Ureter (tissue), 1 donor: ENCODE measurements around the gene SPATA33. TPM values are rescaled to one million over a fixed set of nuclear protein-coding genes. Genes with fewer than 3 reads are reported as not detected.
"Not testable (repeated sequence)": the region's sequence is repeated elsewhere in the genome, so short reads cannot be mapped to it uniquely, and the experiment has no call there.

Experiments
- DNase-seq: peaks from one replicate; pipeline ENCODE4 v3.0.0-alpha.2; 2020; ENCODE audit warnings: low spot score
- total RNA-seq: library from RNA; stranded (reverse); gene quantifications from one replicate; pipeline ENCODE4 v1.2.4, GENCODE V29; 2023
- donor health status: DM: yes; HTN: yes; CAD: no.

SPATA33 gene
- total RNA-seq, 1 donor from 2014 or later = 7.4 TPM

DNA sequence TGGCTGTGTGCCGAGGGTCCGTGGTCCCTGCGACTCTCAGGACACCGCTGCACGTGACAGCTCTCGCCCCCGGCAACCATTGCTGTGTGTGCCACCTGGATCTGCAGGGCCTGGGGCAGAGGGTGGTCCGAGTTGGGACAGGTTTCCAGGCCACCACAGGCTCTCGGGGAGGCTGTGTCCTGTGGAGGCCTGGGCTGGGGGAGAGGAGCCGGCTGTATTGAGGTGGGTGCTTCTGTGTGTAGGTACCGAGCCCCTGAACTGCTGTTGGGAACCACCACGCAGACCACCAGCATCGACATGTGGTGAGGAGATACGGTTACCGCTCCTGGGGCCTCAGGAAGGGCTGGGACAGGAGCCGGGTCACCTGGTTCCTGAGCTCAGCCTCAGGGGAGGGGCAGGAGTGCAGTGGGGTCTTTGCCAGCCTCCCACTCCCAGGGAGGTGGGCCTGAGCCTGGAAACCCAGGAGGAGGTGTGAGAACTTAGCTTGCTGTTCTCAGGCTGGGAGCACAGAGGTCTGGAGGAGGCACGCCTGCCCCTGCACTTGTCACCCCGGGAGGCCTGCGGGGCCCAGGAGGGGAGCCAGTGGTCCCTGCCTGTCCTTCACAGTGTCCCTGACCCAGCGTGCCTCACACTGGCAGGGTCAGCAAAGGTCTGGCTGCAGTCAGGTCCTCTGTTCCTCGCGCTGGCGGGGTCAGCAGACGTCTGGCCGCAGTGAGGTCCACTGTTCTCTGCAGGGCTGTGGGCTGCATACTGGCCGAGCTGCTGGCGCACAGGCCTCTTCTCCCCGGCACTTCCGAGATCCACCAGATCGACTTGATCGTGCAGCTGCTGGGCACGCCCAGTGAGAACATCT lies 36.5 kb downstream of the SPATA33 start:
- DNase-seq = no peak

DNA sequence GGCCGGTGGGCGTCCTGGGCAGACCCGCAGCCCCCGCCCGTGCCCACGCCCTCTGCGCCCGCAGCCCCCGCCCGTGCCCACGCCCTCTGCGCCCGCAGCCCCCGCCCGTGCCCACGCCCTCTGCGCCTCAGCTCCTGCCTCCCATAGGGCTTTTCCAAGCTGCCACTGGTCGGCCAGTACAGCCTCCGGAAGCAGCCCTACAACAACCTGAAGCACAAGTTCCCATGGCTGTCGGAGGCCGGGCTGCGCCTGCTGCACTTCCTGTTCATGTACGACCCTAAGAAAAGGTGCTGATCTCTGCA lies 37.1 kb downstream of the SPATA33 start:
- DNase-seq = not testable (repeated sequence)

DNA sequence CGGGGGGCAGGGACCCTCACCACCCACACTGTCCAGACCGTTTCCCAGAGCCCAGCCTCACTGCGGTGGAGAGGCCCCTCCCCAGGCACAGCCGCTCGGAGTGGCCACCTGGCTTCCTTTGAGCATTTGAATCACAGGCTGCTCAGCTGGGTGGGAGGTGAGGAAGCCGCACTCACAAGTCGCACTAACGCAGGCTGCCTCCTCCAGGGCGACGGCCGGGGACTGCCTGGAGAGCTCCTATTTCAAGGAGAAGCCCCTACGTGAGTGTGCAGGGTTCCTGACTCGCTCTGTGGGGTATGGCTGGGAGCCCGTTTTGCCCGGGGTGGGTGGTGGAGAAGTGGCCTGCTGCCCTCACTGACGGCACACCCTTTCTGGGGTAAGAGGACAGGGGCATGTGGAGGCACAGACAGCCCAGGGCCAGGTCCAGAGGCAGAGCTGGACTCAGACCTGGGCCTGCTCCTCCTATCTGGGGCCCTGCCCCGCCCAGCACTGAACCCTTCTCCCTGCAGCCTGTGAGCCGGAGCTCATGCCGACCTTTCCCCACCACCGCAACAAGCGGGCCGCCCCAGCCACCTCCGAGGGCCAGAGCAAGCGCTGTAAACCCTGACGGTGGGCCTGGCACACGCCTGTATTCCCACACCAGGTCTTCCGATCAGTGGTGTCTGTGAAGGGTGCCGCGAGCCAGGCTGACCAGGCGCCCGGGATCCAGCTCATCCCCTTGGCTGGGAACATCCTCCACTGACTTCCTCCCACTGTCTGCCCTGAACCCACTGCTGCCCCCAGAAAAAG lies 37.6 kb downstream of the SPATA33 start:
- DNase-seq = no peak

DNA sequence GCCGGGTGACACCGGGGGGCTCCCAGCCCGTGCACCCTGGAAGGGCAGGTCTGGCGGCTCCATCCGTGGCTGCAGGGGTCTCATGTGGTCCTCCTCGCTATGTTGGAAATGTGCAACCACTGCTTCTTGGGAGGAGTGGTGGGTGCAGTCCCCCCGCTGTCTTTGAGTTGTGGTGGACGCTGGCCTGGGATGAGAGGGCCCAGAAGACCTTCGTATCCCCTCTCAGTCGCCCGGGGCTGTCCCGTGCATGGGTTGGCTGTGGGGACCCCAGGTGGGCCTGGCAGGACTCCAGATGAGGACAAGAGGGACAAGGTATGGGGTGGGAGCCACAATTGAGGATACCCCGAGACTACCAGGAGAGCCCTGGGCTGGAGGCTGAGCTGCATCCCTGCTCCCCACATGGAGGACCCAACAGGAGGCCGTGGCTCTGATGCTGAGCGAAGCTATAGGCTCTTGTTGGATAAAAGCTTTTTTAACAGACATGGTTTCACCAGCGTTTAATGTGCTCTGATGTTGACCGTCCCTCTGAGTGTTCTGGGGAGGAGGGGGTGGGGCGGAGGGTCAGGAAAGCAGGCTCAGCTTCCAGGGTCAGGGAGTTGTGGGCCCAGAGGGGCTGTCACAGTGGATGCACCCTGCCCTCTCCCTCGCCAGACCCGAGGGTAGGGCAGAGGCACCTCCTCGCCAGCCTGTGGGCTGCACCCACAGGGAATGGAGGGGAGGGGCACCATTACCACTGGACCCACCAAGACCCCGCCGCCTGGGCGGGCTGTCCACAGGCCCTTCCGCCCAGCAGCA lies 38.4 kb downstream of the SPATA33 start:
- no peak for DNase-seq

DNA sequence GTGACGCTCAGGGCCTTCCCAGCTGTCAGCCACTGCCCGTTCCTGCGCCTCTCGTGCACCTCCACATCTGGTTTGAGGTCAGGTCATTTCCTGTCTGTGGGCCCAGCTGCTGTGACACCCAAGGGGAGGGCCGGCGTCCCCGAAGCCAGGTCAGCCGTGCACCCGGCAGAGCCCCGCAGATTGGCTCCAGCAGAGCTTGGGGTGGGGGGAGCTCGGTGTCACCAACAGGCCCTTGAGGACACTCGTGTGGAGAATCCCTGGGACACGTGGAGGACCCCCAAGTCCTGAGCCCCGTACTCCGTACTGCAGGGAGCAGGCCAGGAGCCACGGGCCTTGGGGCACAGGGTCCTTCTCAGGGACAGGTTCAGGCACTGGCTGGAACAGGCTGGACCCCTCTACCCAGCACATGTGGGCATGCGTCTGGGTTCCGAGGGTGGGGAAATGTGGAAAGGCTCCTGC lies 39.1 kb downstream of the SPATA33 start:
- DNase-seq = no peak

DNA sequence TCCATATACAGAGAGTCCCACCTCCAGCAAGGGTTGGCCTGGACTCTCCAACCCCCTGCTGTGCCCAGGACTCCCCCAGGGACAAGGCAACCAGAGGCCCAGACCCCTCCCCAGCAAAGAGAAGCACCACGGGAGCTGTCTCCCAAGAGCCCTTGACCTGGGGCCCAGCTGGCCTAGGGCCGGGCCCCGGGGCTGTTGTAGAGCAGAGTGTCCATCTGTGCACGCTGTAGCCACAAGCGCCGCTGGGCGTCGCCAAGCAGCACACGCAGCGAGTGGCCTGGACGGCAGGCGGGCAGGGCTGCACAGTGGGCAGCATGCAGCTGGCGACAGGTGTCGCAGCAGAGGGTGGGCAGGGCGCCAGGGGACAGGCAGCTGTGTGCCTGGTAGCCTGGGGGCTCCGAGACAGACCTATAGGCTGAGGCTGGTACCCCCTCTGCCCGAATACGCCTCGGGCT lies 39.6 kb downstream of the SPATA33 start:
- DNase-seq = no peak

DNA sequence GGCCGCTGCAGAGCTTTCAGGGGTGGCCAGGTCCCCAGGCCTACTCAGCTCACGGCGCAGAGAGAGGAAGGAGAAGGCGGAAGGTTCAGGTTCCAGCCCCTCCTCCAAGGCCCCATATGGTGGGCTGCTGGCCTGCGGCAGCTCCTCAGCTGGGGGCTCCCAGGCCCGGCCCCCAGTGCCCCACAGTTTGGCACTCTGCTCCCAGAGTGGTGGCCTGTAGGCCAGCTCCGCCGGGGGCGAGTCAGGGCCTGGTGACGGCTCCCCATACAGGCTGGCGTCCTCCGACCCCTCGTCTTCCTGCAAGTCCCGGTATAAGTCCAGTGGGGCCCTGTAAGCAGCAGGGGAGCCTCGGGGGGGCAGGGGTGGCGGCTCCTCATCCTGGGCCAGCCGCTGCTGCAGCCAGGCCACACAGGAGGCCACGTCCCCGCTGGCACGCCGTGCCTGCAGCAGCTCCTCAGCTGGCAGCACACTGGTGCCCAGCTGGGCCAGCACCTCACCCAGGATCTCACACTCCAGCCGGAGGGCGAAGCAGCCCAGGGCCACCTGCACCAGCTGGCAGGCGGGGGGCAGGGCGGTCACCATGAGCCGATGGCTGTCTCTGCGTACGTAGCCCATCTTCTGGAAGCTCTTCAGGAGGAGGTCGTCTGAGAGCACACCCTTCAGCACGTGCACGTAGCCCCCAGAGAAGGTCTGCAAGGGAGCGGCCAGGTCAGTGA lies 40.1 kb downstream of the SPATA33 start:
- DNase-seq = no peak

DNA sequence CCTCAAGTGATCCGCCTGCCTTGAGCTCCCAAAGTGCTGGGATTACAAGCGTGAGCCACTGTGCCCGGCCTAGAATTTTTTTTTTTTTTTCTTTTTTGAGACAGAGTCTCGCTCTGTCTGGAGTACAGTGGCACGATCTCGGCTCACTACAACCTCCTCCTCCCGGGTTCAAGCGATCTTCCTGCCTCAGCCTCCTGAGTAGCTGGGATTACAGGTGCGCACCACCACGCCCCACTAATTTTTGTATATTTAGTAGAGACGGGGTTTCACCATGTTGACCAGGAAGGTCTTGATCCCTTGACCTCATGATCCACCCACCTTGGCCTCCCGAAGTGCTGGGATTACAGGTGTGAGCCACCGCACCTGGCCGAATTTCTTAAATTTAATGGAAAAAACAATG lies 41.1 kb downstream of the SPATA33 start:
- not testable (repeated sequence) for DNase-seq

DNA sequence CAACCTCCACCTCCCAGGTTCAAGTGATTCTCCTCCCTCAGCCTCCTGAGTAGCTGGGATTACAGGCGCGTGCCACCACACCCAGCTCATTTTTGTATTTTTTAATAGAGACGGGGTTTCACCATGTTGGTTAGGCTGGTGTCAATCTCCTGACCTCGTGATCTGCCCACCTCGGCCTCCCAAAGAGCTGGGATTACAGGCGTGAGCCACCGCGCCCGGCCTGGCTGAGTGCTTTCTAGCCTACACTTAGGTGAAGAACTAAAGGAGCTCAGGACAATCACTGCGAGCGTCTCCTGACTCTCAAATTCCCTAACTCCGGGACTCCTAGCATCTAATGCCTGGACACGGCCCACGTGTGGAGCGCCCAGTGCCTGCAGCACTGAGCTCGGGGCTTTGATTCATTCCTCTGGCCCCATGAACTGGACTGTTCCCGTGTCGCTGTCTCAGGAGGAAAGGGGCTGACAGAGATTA lies 42.0 kb downstream of the SPATA33 start:
- DNase-seq = not testable (repeated sequence)

DNA sequence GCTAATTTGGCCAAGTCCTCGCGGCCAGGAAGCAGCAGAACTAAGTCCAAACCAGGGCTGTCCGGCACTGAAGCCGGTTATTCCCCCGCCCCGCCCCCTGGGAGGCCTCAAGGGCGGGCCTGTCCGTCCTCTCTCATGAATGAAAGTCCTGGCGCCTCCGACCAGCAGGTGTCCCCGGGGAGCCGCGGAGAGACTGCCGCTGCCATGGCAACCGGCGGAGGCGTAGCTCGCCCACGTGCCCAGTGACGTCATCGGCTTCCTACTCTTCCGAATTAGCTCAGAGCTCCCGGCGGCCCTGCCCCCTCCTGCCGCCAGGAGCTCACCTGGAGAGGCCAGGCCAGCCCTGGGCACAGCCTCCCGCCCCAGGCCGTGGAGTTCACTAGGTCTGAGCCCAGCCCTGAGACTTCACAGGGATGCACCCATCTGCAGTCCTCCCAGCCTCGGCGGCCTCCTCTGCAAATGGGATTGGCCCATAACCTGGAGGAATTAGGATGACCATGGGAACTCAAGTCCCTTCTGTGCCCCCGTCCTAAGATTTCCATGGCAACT lies 42.5 kb downstream of the SPATA33 start:
- peak; percentile 100 for DNase-seq

DNA sequence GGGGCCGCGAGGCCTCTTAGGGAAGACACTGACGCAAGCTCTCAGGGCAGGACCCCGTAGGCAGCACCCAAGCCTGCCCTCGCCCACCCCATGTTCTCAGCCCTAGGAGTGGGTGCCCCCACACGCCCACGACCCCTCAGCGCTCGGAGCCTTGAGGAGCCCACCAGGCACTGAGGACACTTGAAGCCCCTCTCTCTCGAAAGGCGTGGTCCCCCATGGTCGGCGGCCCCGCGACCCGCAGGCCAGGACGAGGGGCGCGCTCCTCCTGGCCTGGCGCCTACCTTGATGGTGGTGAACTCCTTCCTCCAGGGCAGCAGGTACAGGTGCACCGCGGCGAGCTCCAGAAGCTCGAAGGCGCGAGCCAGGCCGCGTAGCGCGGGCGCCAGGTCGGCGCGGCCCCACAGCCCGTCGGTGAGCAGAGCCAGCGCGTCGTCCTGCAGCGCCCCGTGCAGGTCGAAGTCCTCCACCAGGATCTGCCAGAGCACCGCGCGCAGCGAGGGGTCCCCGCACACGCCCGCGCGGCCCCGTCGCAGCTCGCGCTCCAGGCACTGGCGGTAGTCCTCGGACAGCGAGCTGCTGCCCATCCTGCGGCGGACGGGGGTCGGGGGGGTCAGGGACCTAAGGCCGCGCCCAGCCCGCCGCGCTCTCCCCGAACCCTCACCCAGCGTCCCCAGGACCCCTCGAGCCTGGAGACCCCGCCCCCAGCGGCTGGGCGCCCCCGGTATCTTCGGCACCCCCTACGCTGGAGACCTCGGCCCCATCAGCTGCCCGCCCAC lies 43.2 kb downstream of the SPATA33 start:
- no peak for DNase-seq

DNA sequence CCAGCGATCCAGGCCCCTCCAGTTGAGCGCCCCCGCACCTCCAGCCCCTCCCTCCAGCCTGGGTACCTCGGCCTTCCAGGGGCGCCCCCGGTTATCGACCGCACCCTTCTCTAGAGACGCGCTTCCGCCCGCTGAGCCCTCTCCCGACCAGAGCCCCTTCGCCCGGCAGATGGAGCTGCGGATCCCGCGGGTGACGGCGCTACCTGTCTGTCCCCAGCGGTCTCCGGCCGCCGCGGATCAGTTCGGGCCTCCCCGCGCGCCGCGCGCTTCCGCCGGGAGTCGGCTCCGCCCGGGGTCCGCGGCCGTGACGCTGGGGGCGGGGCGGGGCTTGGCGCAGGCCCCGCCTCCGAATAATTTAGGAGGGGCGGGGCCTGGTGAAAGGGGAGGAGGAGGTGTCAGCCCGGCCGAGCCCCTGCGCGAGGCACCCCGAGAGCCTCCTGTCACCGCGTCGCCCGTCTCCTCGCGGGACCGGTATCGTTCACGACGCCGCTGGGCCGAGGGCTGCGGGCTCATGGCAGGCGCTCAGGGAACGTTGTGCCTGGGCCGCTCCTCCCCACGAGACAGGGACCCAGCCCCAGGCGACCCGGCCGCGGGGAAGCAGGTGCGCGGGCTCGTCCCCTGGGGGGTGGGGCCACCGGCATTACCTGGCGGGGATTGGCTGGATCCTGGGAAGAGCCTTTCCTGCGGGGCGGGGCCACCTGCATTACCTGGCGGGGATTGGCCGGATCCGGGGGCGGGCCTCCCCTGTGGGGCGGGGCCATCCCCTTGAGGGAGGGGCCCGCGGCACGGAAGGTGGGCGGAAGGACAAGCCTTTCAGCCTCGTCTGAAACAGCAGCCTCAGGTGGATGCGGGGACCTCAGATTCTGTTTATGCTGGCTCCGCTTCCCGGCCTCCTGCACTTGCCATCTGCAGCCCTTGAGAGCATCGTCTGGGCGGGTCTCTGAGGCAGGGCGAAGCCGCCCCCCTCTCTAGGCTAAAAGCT lies 44.1 kb downstream of the SPATA33 start, which contains the start of gene SPATA2L:
SPATA2L (minus strand) TSS at position 281 of the 982 bp plus-strand sequence. CDS start 473 bp downstream, outside the sequence.
- peak; percentile 95 for DNase-seq

DNA sequence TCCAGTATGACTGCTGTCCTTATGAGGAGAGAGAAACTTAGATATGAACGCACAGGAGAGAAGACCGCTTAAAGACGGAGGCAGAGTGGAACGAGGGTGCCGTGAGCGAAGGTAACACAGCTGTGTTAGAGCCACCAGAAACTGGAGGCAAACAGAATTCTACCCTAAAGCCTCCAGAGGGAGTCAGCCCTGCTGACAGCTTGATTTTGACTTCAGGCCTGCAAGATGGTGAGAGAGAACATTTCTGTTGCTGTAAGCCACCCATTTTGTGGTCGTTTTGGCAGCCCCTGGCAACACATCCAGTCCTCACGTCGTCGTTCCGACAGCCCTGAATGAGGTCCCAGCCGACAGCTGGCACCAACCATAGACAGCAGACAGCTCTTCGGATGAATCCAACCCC lies 46.6 kb downstream of the SPATA33 start:
- DNase-seq = no peak

DNA sequence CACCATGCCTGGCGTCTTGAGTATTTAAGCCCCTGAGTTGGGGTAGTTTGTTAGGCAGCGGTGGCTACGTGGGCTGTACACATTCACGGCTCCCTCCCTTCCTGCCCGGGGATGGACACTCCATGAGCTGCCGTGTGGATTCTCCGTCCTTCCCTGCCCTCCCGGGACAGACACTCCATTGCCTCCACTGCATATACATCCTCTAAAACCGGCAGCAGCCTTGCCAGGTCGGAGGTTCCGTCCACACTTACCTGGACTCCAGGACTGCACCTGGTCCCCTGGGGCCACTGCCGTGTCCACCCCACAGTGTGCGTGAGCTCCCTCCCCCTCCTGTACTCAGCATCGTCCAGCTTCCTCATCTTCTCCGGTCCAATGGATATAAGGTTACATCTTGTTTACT lies 47.4 kb downstream of the SPATA33 start:
- DNase-seq = no peak

DNA sequence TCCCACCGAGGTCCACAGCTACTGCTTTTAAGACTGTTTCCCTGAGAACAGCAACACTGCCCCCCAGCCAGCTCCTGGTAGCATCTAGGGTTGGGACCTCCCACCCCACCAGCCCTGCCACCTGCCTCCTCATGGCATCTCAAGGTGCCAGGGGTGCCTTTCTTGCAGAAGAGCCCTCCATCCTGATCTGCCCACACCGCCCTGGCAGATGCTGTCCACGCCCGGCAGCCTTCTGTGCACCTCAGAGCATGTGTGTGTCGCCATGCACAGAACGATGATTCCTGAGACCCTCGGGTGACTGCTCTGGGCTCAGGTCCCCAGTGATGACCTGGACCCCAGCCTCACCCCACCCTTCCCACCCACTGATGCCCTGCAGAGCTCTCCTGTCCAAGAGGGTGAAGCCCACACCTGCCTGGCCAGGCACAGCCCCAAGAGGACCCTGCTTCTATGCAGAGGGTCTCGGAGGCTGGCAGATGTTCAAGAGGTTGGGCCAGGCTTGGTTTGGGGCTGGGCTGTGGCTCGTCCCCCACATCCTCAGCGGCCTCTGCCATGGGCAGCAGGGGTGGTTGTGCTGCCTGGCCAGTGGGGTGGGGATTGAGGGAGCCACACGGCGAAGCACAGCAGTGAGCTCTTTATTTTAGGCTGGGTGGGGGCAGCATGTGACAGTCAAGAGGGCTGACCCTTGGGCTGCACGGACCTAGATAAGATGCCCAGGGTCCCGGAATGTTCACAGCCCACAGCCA lies 49.1 kb downstream of the SPATA33 start:
- no peak for DNase-seq

DNA sequence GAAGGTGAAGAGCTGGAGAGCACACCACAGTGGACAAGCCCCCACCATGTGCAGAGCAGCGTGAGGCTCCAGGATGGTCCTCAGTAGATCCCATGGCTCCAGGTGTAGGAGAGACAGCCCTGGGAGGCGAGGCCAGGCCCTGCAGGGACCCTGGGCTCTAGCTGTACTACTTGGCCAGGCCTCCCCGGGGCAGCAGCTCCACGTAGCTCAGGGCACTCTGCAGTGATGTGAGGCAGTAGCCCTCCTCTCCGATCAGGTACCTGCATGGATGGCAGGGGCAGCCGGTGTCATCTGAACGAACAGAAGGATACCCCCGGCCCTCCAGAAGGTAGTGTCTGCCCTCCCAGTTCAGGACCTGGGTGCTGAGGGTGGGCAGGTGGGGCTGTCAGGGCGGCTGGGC lies 50.1 kb downstream of the SPATA33 start:
- no peak for DNase-seq

DNA sequence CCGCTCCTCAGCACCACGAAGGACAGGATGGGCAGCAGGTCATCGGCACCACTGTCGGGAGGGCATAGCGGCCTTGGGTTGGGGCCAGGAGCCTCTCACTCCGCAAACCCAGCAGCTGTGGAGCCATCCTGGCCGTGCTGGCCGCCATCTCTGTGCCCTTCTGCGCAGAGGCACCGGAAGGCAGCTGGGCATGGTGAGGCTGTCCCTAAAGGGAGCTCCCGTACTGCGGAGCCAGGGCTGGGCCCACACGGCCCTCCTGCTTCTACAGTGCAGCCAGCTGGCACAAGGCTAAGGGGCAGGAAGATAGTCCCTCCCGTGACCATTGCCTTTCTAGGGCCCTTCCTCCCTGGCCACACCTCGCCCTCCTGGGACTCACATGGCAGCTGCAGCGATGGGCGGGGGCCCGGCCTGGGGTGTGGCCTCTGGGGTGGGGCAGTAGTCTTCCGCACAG lies 50.9 kb downstream of the SPATA33 start:
- no peak for DNase-seq

DNA sequence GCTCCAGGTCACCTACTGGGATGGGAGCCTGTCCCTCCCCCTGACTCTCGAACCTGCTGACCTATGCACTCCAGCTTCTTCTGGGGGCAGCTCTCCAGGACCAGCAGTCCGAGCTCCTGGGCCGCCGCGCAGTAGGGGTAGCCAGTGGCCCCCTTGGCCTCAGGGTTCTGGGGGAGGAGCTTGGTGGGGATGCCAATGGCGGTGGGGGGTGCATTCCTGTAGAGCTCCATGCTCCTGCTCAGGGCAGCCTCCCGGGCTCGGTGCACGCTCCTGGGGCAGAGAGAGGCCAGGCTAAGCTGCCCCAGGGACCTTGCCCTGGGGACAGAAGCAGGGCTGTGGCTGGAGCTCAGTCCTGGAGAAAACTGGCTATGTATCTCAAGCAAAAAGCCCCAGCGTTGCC lies 51.5 kb downstream of the SPATA33 start:
- no peak for DNase-seq
